A549 (cell line): ENCODE data around the gene OR8S1.

ENCODE experiments used
- CEBPB ChIP-seq, 2 experiments: fragments of >200 bp in 1 of 2; sonication (Bioruptor Twin) in 1 of 2; formaldehyde crosslinking in 1 of 2; IDR thresholded peaks; 2 replicates each; pipeline ENCODE4 v1.6.1; 2012 to 2016
- CHD2 ChIP-seq: fragments of 150-350 bp; IDR thresholded peaks from 2 replicates; pipeline ENCODE4 v1.6.1; 2014; ENCODE audit warnings: low read length; ENCODE audit not compliant: partially characterized antibody
- EHMT2 ChIP-seq: fragments of 200-600 bp; sonication (generic); IDR thresholded peaks from 2 replicates; pipeline ENCODE4 v1.6.1; 2016; ENCODE audit warnings: antibody characterized with exemption, low read depth, mild to moderate bottlenecking, moderate library complexity
- FOSB ChIP-seq: fragments of 250-450 bp; sonication (Bioruptor Pico); IDR thresholded peaks from 2 replicates; pipeline ENCODE4 v1.5.0; 2020; ENCODE audit warnings: mild to moderate bottlenecking, moderate library complexity
- MAFK ChIP-seq: fragments of 450-650 bp; IDR thresholded peaks from 2 replicates; pipeline ENCODE4 v1.6.1; 2014; ENCODE audit not compliant: partially characterized antibody
- POLR2A ChIP-seq: IDR thresholded peaks from 2 replicates; pipeline ENCODE4 v1.6.1; 2012; ENCODE audit warnings: mild to moderate bottlenecking, low read length
- RAD21 ChIP-seq, 2 experiments: fragments of >200 bp in 1 of 2; sonication (Bioruptor Twin) in 1 of 2; formaldehyde crosslinking in 1 of 2; IDR thresholded peaks in 1 of 2; conservative IDR thresholded peaks in 1 of 2; 2 replicates in 1 of 2; 3 replicates in 1 of 2; pipeline ENCODE4 v1.6.1; 2012 to 2018; ENCODE audit warnings: inconsistent platforms in 1 of 2
- RARB ChIP-seq: fragments of 250-450 bp; sonication (Bioruptor Pico); IDR thresholded peaks from 2 replicates; pipeline ENCODE4 v1.8.0; 2021; ENCODE audit warnings: mild to moderate bottlenecking, moderate library complexity
- RNF2 ChIP-seq: fragments of 200-600 bp; sonication (generic); IDR thresholded peaks from 2 replicates; pipeline ENCODE4 v1.6.1; 2016; ENCODE audit warnings: low read depth, mild to moderate bottlenecking, antibody characterized with exemption, moderate library complexity, borderline replicate concordance
- SMC3 ChIP-seq: fragments of >200 bp; sonication (Bioruptor Twin); formaldehyde crosslinking; IDR thresholded peaks from 3 replicates; pipeline ENCODE4 v1.6.1; 2018; ENCODE audit warnings: inconsistent platforms
- ZFP36 ChIP-seq: fragments of 450-650 bp; IDR thresholded peaks from 2 replicates; pipeline ENCODE4 v1.6.1; 2014; ENCODE audit warnings: borderline replicate concordance; ENCODE audit not compliant: partially characterized antibody
- TF ChIP-seq, protein P1 (sequence below): fragments of 200-600 bp; sonication (generic); IDR thresholded peaks from 2 replicates; pipeline ENCODE4 v1.6.1; 2016; ENCODE audit warnings: antibody characterized with exemption, mild to moderate bottlenecking, moderate library complexity
- TF ChIP-seq, protein P2 (sequence below): fragments of >200 bp; sonication (Bioruptor Twin); formaldehyde crosslinking; IDR thresholded peaks from 3 replicates; pipeline ENCODE4 v1.5.1; 2016
- TF ChIP-seq, protein P3 (sequence below): fragments of >200 bp; sonication (Bioruptor Twin); formaldehyde crosslinking; IDR thresholded peaks from 3 replicates; pipeline ENCODE4 v1.6.1; 2016

DNA sequence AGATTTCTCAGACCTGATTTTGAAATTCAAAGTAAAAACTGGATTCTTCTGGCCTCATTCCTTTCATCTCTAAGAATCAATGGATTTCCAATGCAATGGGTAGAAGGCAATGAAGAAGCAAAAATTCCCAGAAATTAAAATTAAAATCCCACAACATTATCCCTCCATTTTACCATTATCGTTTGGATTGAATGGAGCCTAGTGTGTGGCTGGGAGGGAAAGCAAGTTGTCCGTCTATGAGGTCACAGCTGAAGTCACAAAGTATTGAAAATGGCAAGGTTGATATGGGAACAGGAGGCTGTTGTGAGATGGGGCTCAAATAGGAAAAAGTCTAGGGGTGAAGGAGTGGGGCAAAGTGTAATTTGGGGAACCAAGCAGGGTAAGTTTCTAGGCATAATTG, 43.2 kb upstream of the OR8S1 start, which contains the start of gene C12orf54:
- TF ChIP-seq, protein P1, sequence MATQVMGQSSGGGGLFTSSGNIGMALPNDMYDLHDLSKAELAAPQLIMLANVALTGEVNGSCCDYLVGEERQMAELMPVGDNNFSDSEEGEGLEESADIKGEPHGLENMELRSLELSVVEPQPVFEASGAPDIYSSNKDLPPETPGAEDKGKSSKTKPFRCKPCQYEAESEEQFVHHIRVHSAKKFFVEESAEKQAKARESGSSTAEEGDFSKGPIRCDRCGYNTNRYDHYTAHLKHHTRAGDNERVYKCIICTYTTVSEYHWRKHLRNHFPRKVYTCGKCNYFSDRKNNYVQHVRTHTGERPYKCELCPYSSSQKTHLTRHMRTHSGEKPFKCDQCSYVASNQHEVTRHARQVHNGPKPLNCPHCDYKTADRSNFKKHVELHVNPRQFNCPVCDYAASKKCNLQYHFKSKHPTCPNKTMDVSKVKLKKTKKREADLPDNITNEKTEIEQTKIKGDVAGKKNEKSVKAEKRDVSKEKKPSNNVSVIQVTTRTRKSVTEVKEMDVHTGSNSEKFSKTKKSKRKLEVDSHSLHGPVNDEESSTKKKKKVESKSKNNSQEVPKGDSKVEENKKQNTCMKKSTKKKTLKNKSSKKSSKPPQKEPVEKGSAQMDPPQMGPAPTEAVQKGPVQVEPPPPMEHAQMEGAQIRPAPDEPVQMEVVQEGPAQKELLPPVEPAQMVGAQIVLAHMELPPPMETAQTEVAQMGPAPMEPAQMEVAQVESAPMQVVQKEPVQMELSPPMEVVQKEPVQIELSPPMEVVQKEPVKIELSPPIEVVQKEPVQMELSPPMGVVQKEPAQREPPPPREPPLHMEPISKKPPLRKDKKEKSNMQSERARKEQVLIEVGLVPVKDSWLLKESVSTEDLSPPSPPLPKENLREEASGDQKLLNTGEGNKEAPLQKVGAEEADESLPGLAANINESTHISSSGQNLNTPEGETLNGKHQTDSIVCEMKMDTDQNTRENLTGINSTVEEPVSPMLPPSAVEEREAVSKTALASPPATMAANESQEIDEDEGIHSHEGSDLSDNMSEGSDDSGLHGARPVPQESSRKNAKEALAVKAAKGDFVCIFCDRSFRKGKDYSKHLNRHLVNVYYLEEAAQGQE = no peak
- TF ChIP-seq, protein P2, sequence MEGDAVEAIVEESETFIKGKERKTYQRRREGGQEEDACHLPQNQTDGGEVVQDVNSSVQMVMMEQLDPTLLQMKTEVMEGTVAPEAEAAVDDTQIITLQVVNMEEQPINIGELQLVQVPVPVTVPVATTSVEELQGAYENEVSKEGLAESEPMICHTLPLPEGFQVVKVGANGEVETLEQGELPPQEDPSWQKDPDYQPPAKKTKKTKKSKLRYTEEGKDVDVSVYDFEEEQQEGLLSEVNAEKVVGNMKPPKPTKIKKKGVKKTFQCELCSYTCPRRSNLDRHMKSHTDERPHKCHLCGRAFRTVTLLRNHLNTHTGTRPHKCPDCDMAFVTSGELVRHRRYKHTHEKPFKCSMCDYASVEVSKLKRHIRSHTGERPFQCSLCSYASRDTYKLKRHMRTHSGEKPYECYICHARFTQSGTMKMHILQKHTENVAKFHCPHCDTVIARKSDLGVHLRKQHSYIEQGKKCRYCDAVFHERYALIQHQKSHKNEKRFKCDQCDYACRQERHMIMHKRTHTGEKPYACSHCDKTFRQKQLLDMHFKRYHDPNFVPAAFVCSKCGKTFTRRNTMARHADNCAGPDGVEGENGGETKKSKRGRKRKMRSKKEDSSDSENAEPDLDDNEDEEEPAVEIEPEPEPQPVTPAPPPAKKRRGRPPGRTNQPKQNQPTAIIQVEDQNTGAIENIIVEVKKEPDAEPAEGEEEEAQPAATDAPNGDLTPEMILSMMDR = no peak
- no peak for TF ChIP-seq RNF2
- TF ChIP-seq MAFK = no peak
- TF ChIP-seq ZFP36 = no peak
- no peak for TF ChIP-seq POLR2A
- TF ChIP-seq EHMT2 = no peak
- TF ChIP-seq CEBPB (IDR thresholded peaks at IDR 0.05) = no peak
- TF ChIP-seq FOSB (CRISPR knock-in tag) = no peak
- TF ChIP-seq RAD21 (conservative IDR thresholded peaks at IDR 0.05 in 1 of 2, IDR thresholded peaks at IDR 0.05 in 1 of 2) = no peak
- no peak for TF ChIP-seq CHD2
- TF ChIP-seq, protein P3, sequence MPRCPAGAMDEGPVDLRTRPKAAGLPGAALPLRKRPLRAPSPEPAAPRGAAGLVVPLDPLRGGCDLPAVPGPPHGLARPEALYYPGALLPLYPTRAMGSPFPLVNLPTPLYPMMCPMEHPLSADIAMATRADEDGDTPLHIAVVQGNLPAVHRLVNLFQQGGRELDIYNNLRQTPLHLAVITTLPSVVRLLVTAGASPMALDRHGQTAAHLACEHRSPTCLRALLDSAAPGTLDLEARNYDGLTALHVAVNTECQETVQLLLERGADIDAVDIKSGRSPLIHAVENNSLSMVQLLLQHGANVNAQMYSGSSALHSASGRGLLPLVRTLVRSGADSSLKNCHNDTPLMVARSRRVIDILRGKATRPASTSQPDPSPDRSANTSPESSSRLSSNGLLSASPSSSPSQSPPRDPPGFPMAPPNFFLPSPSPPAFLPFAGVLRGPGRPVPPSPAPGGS = no peak
- TF ChIP-seq RARB (CRISPR knock-in tag) = no peak
- no peak for TF ChIP-seq SMC3
